Right atrium auricular region (tissue), 2 donors: ENCODE measurements around the gene RBFA. TPM values are rescaled to one million over a fixed set of nuclear protein-coding genes. Genes with fewer than 3 reads are reported as not detected.

ENCODE experiments used
- DNase-seq: peaks from one replicate; pipeline ENCODE4 v3.0.0-alpha.2; 2019; ENCODE audit warnings: low spot score
- H3K27ac ChIP-seq, 2 donors: fragments of 200-600 bp; sonication (generic); 1 replicate in 1 of 2; 2 replicates in 1 of 2; pipeline ENCODE4 v1.5.1; 2016 to 2019
- H3K27me3 ChIP-seq, 2 donors: fragments of 200-600 bp; sonication (generic); one replicate each; pipeline versions ENCODE4 v1.5.1 to v1.6.0; 2017 to 2019
- H3K36me3 ChIP-seq: fragments of 200-600 bp; sonication (generic); one replicate; pipeline ENCODE4 v1.5.1; 2016
- H3K4me1 ChIP-seq, 2 donors: fragments of 200-600 bp; sonication (generic); one replicate each; pipeline versions ENCODE4 v1.5.1 to v1.6.0; 2017 to 2019
- H3K4me3 ChIP-seq, 2 donors: fragments of 200-600 bp; sonication (generic); 1 replicate in 1 of 2; 2 replicates in 1 of 2; pipeline ENCODE4 v1.5.1; 2017 to 2019; ENCODE audit warnings: mild to moderate bottlenecking in 1 of 2, moderate library complexity in 1 of 2
- H3K9me3 ChIP-seq, 2 donors: fragments of 200-600 bp; sonication (generic); one replicate each; pipeline ENCODE4 v1.5.1; 2019
- total RNA-seq, 2 donors: library from RNA; depleted of rRNA; stranded (reverse); fragments of >200 nt; gene quantifications; one replicate each; pipeline ENCODE4 v1.1.0, GENCODE V29; 2016
- TF ChIP-seq, protein P1 (sequence below), 2 donors: fragments of 200-600 bp; sonication (generic); IDR thresholded peaks; one replicate each; pipeline ENCODE4 v1.5.1; 2019; ENCODE audit warnings: antibody characterized with exemption in 2 of 2

RBFA gene
- total RNA-seq: 10 to 100 TPM; 11.9 to 17.5 TPM

GRCh38 chr18:80034068-80034851, at the start of gene RBFA:
TSS of gene RBFA (plus strand) at chr18:80034434. CDS start at chr18:80034496, 62 bp downstream.
- H3K36me3 ChIP-seq: no peaks in the 10 kb centered on the region
- H3K27me3 ChIP-seq: no peaks in the 10 kb centered on the region
- peak within 1 kb of the TSS; percentile 65 to 75 for H3K4me3 ChIP-seq
- TF ChIP-seq, protein P1, sequence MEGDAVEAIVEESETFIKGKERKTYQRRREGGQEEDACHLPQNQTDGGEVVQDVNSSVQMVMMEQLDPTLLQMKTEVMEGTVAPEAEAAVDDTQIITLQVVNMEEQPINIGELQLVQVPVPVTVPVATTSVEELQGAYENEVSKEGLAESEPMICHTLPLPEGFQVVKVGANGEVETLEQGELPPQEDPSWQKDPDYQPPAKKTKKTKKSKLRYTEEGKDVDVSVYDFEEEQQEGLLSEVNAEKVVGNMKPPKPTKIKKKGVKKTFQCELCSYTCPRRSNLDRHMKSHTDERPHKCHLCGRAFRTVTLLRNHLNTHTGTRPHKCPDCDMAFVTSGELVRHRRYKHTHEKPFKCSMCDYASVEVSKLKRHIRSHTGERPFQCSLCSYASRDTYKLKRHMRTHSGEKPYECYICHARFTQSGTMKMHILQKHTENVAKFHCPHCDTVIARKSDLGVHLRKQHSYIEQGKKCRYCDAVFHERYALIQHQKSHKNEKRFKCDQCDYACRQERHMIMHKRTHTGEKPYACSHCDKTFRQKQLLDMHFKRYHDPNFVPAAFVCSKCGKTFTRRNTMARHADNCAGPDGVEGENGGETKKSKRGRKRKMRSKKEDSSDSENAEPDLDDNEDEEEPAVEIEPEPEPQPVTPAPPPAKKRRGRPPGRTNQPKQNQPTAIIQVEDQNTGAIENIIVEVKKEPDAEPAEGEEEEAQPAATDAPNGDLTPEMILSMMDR (IDR thresholded peaks at IDR 0.05): peak; percentile 34 to 70
- H3K27ac ChIP-seq: peak within 1 kb of the TSS; percentile 85 to 87
- H3K4me1 ChIP-seq: peaks cover 0 to 16% of the 10 kb centered on the region in 2 donors
- H3K9me3 ChIP-seq: peaks cover 0 to 4% of the 10 kb centered on the region in 2 donors
- DNase-seq: peak; percentile 97

GRCh38 chr18:79985172-79985571, 49.1 kb upstream of the RBFA start:
- no peak overlapping the region for H3K27ac ChIP-seq
- TF ChIP-seq, protein P1 (IDR thresholded peaks at IDR 0.05): no peak
- no peaks in the 10 kb centered on the region for H3K36me3 ChIP-seq
- no peak overlapping the region for H3K4me3 ChIP-seq
- DNase-seq: no peak
- H3K9me3 ChIP-seq: no peaks in the 10 kb centered on the region
- no peaks in the 10 kb centered on the region for H3K27me3 ChIP-seq
- peaks cover 0 to 33% of the 10 kb centered on the region in 2 donors for H3K4me1 ChIP-seq

DNA sequence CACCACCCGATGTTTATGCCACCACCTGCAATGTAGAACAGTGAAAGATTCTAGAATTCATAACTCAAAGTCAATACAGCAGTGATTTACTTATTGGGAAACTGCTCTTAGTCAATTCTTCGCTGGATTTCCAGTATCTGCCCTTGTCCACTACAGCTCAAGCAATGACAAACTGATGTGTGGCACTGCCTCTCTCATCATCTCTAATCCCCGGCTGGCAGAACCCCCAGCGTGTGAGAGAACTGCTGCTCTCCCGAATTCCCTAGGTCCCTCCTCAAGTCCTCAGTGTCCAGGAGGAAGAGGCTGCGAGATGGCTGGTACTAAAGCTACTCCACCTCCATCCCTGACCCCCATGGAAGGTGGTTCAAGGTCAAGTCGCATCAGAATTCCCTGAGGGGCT, 47.5 kb upstream of the RBFA start:
- TF ChIP-seq, protein P1 (IDR thresholded peaks at IDR 0.05): no peak
- Histone ChIP-seq H3K36me3 (no peaks in the 10 kb centered on the region), H3K27me3 (no peaks in the 10 kb centered on the region), H3K4me3 (peak overlapping the region in 1 of 2 donors; percentile 93), H3K9me3 (no peaks in the 10 kb centered on the region), H3K27ac (no peak overlapping the region), H3K4me1 (peaks cover 0 to 33% of the 10 kb centered on the region in 2 donors)
- DNase-seq: no peak

GRCh38 chr18:79987566-79987965, 46.7 kb upstream of the RBFA start:
- DNase-seq: no peak
- H3K9me3 ChIP-seq: no peaks in the 10 kb centered on the region
- no peaks in the 10 kb centered on the region for H3K27me3 ChIP-seq
- TF ChIP-seq, protein P1 (IDR thresholded peaks at IDR 0.05): no peak
- H3K4me3 ChIP-seq: peak overlapping the region; percentile 72 to 93
- H3K36me3 ChIP-seq: no peaks in the 10 kb centered on the region
- H3K27ac ChIP-seq: peak overlapping the region; percentile 97 to 99
- peaks cover 0 to 29% of the 10 kb centered on the region in 2 donors for H3K4me1 ChIP-seq

DNA sequence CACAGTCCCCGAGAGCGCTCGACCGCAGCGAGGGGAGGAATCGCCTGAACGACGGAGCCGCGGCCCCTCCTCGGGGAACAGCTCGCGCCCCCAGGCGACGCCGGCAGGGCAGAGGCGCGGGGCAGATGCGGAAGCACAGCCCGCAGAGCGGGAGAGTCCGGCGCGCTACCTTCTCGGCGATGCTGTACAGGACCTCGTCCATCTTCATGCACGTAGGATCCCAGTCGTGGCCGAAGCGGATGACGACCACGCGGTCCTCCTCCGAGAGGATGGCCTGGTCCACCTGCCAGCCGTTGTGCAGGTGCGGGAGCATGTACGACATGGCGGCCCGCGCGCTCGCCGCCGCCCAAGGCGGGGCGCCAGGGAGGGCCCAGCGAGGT, 46.2 kb upstream of the RBFA start:
- Histone ChIP-seq H3K4me3 (peak overlapping the region; percentile 72 to 93), H3K9me3 (no peaks in the 10 kb centered on the region), H3K27ac (peak overlapping the region; percentile 97 to 99), H3K4me1 (peaks cover 0 to 24% of the 10 kb centered on the region in 2 donors), H3K36me3 (no peaks in the 10 kb centered on the region), H3K27me3 (no peaks in the 10 kb centered on the region)
- TF ChIP-seq, protein P1 (IDR thresholded peaks at IDR 0.05): peak in 1 of 2 donors; percentile 60
- DNase-seq: no peak
